Sigmoid colon (tissue), 4 donors: ENCODE measurements around the gene RNF224.

Experiments
- CTCF ChIP-seq, 4 experiments: fragments of 450-650 bp in 3 of 4; fragments of 200-600 bp in 1 of 4; IDR thresholded peaks; one replicate each; pipeline ENCODE4 v1.5.1; 2016 to 2019; ENCODE audit warnings: antibody characterized with exemption in 4 of 4, mild to moderate bottlenecking in 3 of 4, moderate library complexity in 2 of 4
- EP300 ChIP-seq, 4 donors: sonication (generic); formaldehyde crosslinking; IDR thresholded peaks; one replicate each; pipeline ENCODE4 v1.6.1; 2017; ENCODE audit warnings: antibody characterized with exemption in 4 of 4
- POLR2A ChIP-seq, 2 donors: fragments of 450-650 bp; IDR thresholded peaks; one replicate each; pipeline ENCODE4 v1.6.1; 2016; ENCODE audit warnings: antibody characterized with exemption in 2 of 2, mild to moderate bottlenecking in 2 of 2, moderate library complexity in 2 of 2

DNA sequence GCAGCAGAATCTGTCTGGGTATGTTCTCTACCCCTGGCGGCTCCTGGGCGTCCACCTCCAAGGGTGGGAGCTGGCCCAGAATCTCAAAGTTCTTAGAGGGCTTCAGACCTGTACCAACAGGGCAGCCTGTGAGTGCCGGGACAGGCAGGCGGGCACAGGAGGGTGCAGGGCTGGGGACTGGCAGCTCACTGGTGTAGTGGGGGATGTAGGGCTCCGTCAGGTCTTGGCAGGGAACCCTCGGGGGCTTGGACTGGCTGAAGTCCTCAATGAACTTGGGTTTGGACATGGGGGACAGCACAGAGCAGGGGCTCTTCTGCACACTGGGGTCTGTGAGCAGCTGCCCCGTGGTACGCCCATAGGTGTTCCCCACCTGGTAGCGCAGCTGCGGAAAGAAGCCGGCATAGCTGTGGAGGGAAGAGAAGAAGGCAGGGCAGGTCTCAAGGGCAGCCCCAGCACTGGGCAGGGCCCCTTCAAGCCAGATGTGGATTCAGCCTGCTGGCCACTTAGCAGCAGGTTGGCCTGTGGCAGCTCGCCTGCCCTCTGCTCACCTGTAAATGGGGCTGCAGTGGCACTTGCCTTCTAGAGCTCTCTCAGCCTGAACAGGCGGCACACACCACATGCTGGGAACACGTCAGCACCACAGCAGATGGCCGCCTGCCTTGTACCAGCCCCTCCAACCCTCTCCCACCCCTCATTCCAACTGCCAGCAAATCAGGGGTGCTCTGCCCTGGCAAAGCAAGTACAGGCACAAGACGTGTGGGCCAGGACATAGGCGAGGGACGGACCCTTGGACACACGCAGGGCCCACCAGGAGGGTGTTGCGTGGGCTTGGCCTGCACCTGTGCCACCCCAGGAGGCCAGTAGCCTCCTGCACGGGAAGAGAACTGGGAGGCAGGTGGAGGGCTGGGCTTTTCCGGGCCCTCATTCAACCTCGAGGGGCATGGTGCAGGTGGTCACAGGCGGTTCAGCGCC lies 18.4 kb downstream of the RNF224 start:
- TF ChIP-seq CTCF (IDR thresholded peaks at IDR 0.05), result no peak
- no peak for TF ChIP-seq EP300 (IDR thresholded peaks at IDR 0.05)
- no peak for TF ChIP-seq POLR2A (IDR thresholded peaks at IDR 0.05)
